H1 (cell line): Measurements from ENCODE around the gene GPC1.

Source experiments
- CBX5 ChIP-seq: fragments of 300-800, 300-1000 bp; sonication (generic); IDR thresholded peaks from 2 replicates; pipeline ENCODE4 v1.7.1; 2016; ENCODE audit warnings: antibody characterized with exemption, low read length, low read depth
- CHD2 ChIP-seq: IDR thresholded peaks from 2 replicates; pipeline ENCODE4 v1.6.1; 2012; ENCODE audit warnings: low read length, improper control_type of control experiment
- CREB1 ChIP-seq: IDR thresholded peaks from 2 replicates; pipeline ENCODE4 v1.6.1; 2012; ENCODE audit warnings: inconsistent platforms
- CTCF ChIP-seq, 3 experiments: IDR thresholded peaks; 1 replicate in 2 of 3; 2 replicates in 1 of 3; pipeline versions ENCODE4 v1.5.1 to v1.6.1; 2011; ENCODE audit warnings: low read length in 3 of 3, mild to moderate bottlenecking in 3 of 3, inconsistent platforms in 2 of 3, low read depth in 1 of 3, moderate library complexity in 1 of 3; ENCODE audit not compliant: insufficient read depth in 1 of 3; ENCODE audit errors: control extremely low read depth in 1 of 3
- EZH2 ChIP-seq: fragments of 200-600 bp; sonication (generic); IDR thresholded peaks from 2 replicates; pipeline ENCODE4 v1.7.1; 2012; ENCODE audit warnings: low read depth, mild to moderate bottlenecking, moderate library complexity, low read length, inconsistent platforms; ENCODE audit not compliant: severe bottlenecking
- MAFK ChIP-seq: IDR thresholded peaks from 2 replicates; pipeline ENCODE4 v1.6.1; 2012; ENCODE audit warnings: low read depth, mild to moderate bottlenecking, improper control_type of control experiment, low read length
- MAX ChIP-seq: IDR thresholded peaks from 2 replicates; pipeline ENCODE4 v1.6.1; 2012; ENCODE audit warnings: inconsistent platforms
- PHF8 ChIP-seq: fragments of 200-600 bp; sonication (generic); conservative IDR thresholded peaks from 2 replicates; pipeline ENCODE4 v1.7.1; 2012; ENCODE audit warnings: low read depth, mild to moderate bottlenecking, inconsistent platforms, low read length, moderate library complexity
- POLR2A ChIP-seq, 2 experiments: IDR thresholded peaks; 1 replicate in 1 of 2; 2 replicates in 1 of 2; pipeline ENCODE4 v1.6.1; 2011; ENCODE audit warnings: low read depth in 2 of 2, low read length in 2 of 2, mild to moderate bottlenecking in 2 of 2; ENCODE audit errors: control extremely low read depth in 1 of 2
- POLR2AphosphoS5 ChIP-seq: IDR thresholded peaks from 2 replicates; pipeline ENCODE4 v1.6.1; 2011; ENCODE audit warnings: low read depth, low read length
- TBP ChIP-seq: IDR thresholded peaks from 2 replicates; pipeline ENCODE4 v1.6.1; 2011; ENCODE audit warnings: low read depth, low read length, improper control_type of control experiment

DNA sequence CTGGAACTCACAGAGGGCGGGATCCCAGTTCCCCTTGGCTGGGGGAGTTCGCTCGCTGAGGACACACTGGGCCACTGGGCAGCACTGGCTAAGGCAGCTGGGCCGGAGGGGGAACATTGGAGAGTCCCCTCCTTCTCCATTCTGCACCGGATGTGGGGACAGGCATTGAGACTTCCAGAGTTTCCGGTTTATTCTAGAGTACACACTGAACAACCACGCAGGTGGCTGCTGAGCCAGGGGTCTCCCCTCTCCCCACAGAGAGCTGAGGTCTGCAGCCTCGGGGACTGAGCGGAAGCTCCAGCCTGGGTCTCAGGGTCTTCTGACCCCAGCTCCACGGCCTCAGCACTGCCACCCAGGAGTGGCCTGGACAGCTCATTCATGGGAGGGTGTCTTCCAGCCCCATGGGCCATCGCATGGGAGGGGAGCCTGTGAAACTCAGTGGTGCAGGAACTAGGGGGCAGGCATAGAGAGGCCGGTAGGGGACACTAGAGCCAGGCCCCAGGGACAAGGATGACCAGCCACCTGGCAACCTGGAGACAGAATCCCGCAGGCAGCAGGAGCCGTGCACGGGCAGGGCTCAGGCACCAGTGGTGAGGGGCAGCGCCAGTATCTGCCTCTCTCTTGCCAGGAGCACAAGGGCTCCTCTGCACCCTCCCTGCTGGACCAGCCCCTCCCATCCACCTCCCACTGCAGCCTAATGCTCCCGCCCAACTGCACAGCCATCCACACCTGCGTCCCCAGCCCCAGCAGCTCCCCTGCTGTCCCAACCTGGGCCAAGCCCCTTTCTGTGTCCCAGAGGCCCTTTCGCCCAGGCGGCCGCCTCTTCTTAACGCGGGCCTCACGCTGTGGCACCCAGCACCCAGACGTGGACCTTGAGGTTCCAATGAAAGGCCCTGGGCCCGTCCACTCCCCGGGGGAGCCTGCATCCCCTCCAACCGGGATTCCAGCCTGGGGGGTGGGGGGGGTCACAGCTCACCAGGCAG lies 45.1 kb upstream of the GPC1 start:
- TF ChIP-seq POLR2A (IDR thresholded peaks at IDR 0.05; ENCODE audit: control extremely low read depth in 1 of 2, low read depth in 2 of 2, low read length in 2 of 2) (no peak), CTCF (IDR thresholded peaks at IDR 0.05; ENCODE audit: control extremely low read depth in 1 of 3, insufficient read depth in 1 of 3, low read depth in 1 of 3, low read length in 3 of 3) (no peak), PHF8 (no peak), CBX5 (no peak), CREB1 (no peak), MAFK (no peak), EZH2 (no peak), MAX (no peak), TBP (no peak), CHD2 (no peak), POLR2AphosphoS5 (no peak)
